Esophagus squamous epithelium (tissue), 4 donors: ENCODE results near the gene PLEKHS1.

Source experiments
- CTCF ChIP-seq, 6 experiments: fragments of 450-650 bp in 4 of 6; fragments of 200-600 bp in 2 of 6; sonication (generic) in 2 of 6; IDR thresholded peaks; one replicate each; pipeline ENCODE4 v1.5.1; 2016 to 2019; ENCODE audit warnings: antibody characterized with exemption in 6 of 6, mild to moderate bottlenecking in 4 of 6, moderate library complexity in 4 of 6
- POLR2A ChIP-seq, 4 donors: fragments of 450-650 bp; IDR thresholded peaks; one replicate each; pipeline ENCODE4 v1.6.1; 2017; ENCODE audit warnings: antibody characterized with exemption in 4 of 4, mild to moderate bottlenecking in 4 of 4, moderate library complexity in 3 of 4

GRCh38 chr10:113754768-113755167 is 3.3 kb downstream of the PLEKHS1 start:
- TF ChIP-seq CTCF (IDR thresholded peaks at IDR 0.05) (no peak), POLR2A (IDR thresholded peaks at IDR 0.05) (no peak)
